HG03280 (cell line): Measurements from ENCODE around the gene IRGQ.

Source experiments
- ATAC-seq: cut with Tn5 transposase; IDR thresholded peaks from one replicate; pipeline ENCODE4 v1.9.1; 2021; ENCODE audit warnings: mild to moderate bottlenecking, moderate library complexity; ENCODE audit not compliant: unreplicated experiment

The IRGQ gene

GRCh38 chr19:43575156-43575950 lies 20.6 kb downstream of the IRGQ start, which contains the start of the genes PINLYP and XRCC1:
PINLYP (plus strand) TSS chr19:43575801; CDS start chr19:43577192, 1,391 bp downstream.
XRCC1 (minus strand) TSS chr19:43575527; CDS start chr19:43575458, 69 bp downstream.
- ATAC-seq: peak; percentile 98

GRCh38 chr19:43574424-43575155 lies 21.3 kb downstream of the IRGQ start:
- ATAC-seq: no peak

- ATAC-seq: no peak
These were observed 23.8 kb downstream of the IRGQ start for GRCh38 chr19:43572171-43572588.

- no peak for ATAC-seq
These were observed 25.7 kb downstream of the IRGQ start for GRCh38 chr19:43570174-43570791.

GRCh38 chr19:43569657-43570056 lies 26.3 kb downstream of the IRGQ start:
- no peak for ATAC-seq

GRCh38 chr19:43564800-43565199 lies 31.1 kb downstream of the IRGQ start:
- no peak for ATAC-seq

- ATAC-seq: no peak
These were observed 32.0 kb downstream of the IRGQ start for GRCh38 chr19:43563816-43564457.

GRCh38 chr19:43562698-43563241 lies 33.2 kb downstream of the IRGQ start:
- ATAC-seq: peak; percentile 55

- ATAC-seq: no peak
These were observed 33.7 kb downstream of the IRGQ start for GRCh38 chr19:43562226-43562697.

GRCh38 chr19:43561139-43561970 lies 34.6 kb downstream of the IRGQ start:
- ATAC-seq: no peak

GRCh38 chr19:43560687-43561086 lies 35.2 kb downstream of the IRGQ start:
- no peak for ATAC-seq

GRCh38 chr19:43555185-43555770 lies 40.7 kb downstream of the IRGQ start:
- no peak for ATAC-seq

- no peak for ATAC-seq
These were observed 41.5 kb downstream of the IRGQ start for GRCh38 chr19:43554317-43554895.

GRCh38 chr19:43553656-43554055 lies 42.3 kb downstream of the IRGQ start:
- ATAC-seq: no peak

GRCh38 chr19:43552616-43553015 lies 43.3 kb downstream of the IRGQ start:
- no peak for ATAC-seq

- no peak for ATAC-seq
These were observed 43.8 kb downstream of the IRGQ start for GRCh38 chr19:43552198-43552450.

GRCh38 chr19:43551399-43552197 lies 44.3 kb downstream of the IRGQ start:
- ATAC-seq: no peak

- ATAC-seq: no peak
These were observed 47.2 kb downstream of the IRGQ start for GRCh38 chr19:43548706-43549105.
